ENCODE data around the gene NAIF1.

- TF ChIP-seq CTCF (IDR thresholded peaks at IDR 0.05; ENCODE audit: low read length) (no peak), EZH2 (IDR thresholded peaks at IDR 0.05; ENCODE audit: borderline replicate concordance, low read length) (no peak)
Measured at GRCh38 chr9:128047231-128047630, 19.9 kb downstream of the NAIF1 start.
